Stimulated activated CD4-positive, alpha-beta T cell treated with anti-CD3 and anti-CD28 coated beads, Interleukin-4, amount 100 ng/mL, for 24 hours (primary cell): ENCODE results near the gene PPP1CA.
"Not testable (repeated sequence)": the region's sequence is repeated elsewhere in the genome, so short reads cannot be mapped to it uniquely, and the experiment has no call there.

ENCODE experiments used
- DNase-seq: peaks from one replicate; pipeline ENCODE4 v3.0.0-alpha.2; 2020

The PPP1CA gene

GRCh38 chr11:67416416-67417335 is 15.0 kb upstream of the PPP1CA start:
- peak; percentile 67 for DNase-seq

- DNase-seq: no peak
Measured at GRCh38 chr11:67415501-67416304, 14.0 kb upstream of the PPP1CA start, which contains the start of gene CARNS1. Gene CARNS1 (plus strand): TSS chr11:67415678. CDS start chr11:67416200, 522 bp downstream.

- DNase-seq: no peak
Measured at GRCh38 chr11:67413266-67413849, 11.7 kb upstream of the PPP1CA start.

- no peak for DNase-seq
Measured at GRCh38 chr11:67412495-67413179, 11.0 kb upstream of the PPP1CA start.

GRCh38 chr11:67411785-67412152 is 10.1 kb upstream of the PPP1CA start:
- DNase-seq: no peak

GRCh38 chr11:67410984-67411784 is 9.5 kb upstream of the PPP1CA start:
- DNase-seq: no peak

- no peak for DNase-seq
Measured at GRCh38 chr11:67410369-67410831, 8.7 kb upstream of the PPP1CA start.

- DNase-seq: no peak
Measured at GRCh38 chr11:67409781-67410368, 8.2 kb upstream of the PPP1CA start.

GRCh38 chr11:67409261-67409666 is 7.6 kb upstream of the PPP1CA start:
- DNase-seq: peak; percentile 66

- no peak for DNase-seq
Measured at GRCh38 chr11:67408437-67409200, 7.0 kb upstream of the PPP1CA start.

GRCh38 chr11:67407688-67408163 is 6.1 kb upstream of the PPP1CA start:
- DNase-seq: no peak

- DNase-seq: no peak
Measured at GRCh38 chr11:67406969-67407687, 5.5 kb upstream of the PPP1CA start.

GRCh38 chr11:67406420-67406968 is 4.8 kb upstream of the PPP1CA start:
- no peak for DNase-seq

- DNase-seq: no peak
Measured at GRCh38 chr11:67405688-67406339, 4.2 kb upstream of the PPP1CA start.

- no peak for DNase-seq
Measured at GRCh38 chr11:67405196-67405567, 3.5 kb upstream of the PPP1CA start.

- peak; percentile 55 for DNase-seq
Measured at GRCh38 chr11:67404515-67405195, 3.0 kb upstream of the PPP1CA start.

GRCh38 chr11:67403085-67403484 is 1.4 kb upstream of the PPP1CA start:
- not testable (repeated sequence) for DNase-seq

GRCh38 chr11:67402192-67402839 is 658 bp upstream of the PPP1CA start:
- not testable (repeated sequence) for DNase-seq
